ENCODE results near the gene RCAN3.

- TF ChIP-seq CTCF (IDR thresholded peaks at IDR 0.05; ENCODE audit: borderline replicate concordance, extremely low read depth, low read length, poor library complexity, severe bottlenecking): no peak
- TF ChIP-seq EZH2 (IDR thresholded peaks at IDR 0.05; ENCODE audit: borderline replicate concordance, low read depth, low read length, severe bottlenecking): no peak
Observed at GRCh38 chr1:24575905-24576587, 73.4 kb downstream of the RCAN3 start.

Measured in DND-41 (cell line).